Measurements from ENCODE around the gene ERC2. TPM values are rescaled to one million over a fixed set of nuclear protein-coding genes. Genes with fewer than 3 reads are reported as not detected.

The ERC2 gene
- polyA plus RNA-seq, 1 experiment = 0.07 TPM

DNA sequence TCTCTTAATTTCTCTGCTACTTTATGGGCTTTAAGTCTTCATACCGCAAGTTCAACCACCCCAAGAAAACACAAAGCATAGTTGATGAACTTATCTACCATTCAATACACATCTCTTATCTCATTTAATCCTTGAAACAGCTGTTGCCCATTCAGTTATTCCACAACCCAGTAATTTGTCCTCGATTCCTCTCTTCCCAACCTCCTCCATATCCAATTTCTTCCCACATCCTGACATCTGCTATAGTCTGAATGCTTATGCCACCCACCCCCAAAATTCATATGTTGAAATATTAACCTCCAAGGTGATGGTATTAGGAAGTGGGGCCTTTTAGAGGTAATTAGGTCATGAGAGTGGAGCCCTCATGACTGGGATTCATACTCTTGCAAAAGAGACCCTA, 345.4 kb downstream of the ERC2 start:
- Histone ChIP-seq H3K36me3 (ENCODE audit: control insufficient read depth, insufficient read depth, low read length) (no peaks in the 10 kb centered on the region), H3K27me3 (ENCODE audit: control insufficient read depth, insufficient read depth, low read length) (no peaks in the 10 kb centered on the region), H3K4me3 (ENCODE audit: low read depth, low read length) (no peak overlapping the region)
- ChIA-PET CTCF (no interaction called here), POLR2A (no interaction called here)
- no peak for DNase-seq (ENCODE audit: low read depth)
- TF ChIP-seq, protein P1, sequence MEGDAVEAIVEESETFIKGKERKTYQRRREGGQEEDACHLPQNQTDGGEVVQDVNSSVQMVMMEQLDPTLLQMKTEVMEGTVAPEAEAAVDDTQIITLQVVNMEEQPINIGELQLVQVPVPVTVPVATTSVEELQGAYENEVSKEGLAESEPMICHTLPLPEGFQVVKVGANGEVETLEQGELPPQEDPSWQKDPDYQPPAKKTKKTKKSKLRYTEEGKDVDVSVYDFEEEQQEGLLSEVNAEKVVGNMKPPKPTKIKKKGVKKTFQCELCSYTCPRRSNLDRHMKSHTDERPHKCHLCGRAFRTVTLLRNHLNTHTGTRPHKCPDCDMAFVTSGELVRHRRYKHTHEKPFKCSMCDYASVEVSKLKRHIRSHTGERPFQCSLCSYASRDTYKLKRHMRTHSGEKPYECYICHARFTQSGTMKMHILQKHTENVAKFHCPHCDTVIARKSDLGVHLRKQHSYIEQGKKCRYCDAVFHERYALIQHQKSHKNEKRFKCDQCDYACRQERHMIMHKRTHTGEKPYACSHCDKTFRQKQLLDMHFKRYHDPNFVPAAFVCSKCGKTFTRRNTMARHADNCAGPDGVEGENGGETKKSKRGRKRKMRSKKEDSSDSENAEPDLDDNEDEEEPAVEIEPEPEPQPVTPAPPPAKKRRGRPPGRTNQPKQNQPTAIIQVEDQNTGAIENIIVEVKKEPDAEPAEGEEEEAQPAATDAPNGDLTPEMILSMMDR (IDR thresholded peaks at IDR 0.05; ENCODE audit: insufficient read depth, low read depth, low read length) = no peak

DNA sequence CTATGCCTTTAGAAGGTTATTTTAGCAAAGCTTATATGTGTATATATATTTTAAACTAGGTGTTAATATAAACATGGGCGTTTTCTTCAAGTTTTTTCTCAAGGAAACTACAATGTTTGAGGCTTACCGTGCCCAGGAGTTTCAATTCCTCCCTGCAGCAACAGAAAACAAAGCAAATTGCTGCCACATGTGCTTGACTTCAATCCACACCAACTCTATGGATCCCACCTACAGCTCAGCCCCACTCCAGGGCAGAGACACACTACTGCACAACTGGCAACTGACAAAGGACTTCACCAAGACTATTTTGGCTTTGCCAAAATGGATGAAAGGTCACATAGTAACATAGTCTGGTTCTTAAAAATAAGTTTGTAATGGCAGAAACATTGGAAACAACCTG, 346.6 kb downstream of the ERC2 start:
- TF ChIP-seq, protein P1 (IDR thresholded peaks at IDR 0.05; ENCODE audit: insufficient read depth, low read depth, low read length) = no peak
- Histone ChIP-seq H3K4me3 (ENCODE audit: low read depth, low read length) (no peak overlapping the region), H3K36me3 (ENCODE audit: control insufficient read depth, insufficient read depth, low read length) (no peaks in the 10 kb centered on the region), H3K27me3 (ENCODE audit: control insufficient read depth, insufficient read depth, low read length) (no peaks in the 10 kb centered on the region)
- POLR2A ChIA-PET = no interaction called here
- CTCF ChIA-PET = no interaction called here
- no peak for DNase-seq (ENCODE audit: low read depth)

DNA sequence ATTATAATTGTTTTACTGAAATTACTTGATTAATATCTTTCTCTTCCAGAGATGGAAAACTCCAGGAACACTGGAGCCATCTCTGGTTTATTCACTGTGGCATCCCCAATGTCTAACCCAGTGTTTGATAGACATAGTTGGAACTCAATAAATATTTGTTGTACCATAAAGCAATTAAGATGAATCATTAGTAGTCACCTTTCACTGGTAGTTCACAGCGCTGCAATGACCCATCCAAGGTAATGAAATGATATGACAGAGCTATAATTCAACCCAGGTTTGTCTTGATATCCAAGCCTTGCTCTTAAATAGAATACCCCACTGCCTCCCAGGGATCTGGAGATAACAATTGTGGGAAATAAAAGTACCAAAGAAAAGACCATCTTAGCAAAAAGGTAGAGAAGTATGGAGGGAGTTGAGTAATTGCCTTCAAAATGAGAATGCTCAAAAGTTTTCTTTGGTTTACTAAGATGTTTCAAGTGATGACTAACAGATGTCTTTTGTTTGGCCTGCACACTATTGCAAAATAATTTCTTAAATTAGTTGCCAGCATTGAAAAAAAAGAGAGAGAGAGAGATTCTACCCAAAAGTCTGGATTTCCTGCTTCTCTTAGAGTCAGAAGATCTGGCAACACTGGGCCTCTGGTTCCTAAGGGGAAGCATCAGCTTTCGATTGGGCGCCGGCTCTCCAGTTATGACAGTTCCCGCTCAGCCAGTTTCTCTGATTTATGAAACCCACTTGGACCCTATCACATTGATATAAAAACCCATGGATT, 348.5 kb downstream of the ERC2 start:
- Histone ChIP-seq H3K36me3 (ENCODE audit: control insufficient read depth, insufficient read depth, low read length) (no peaks in the 10 kb centered on the region), H3K27me3 (ENCODE audit: control insufficient read depth, insufficient read depth, low read length) (no peaks in the 10 kb centered on the region), H3K4me3 (ENCODE audit: low read depth, low read length) (no peak overlapping the region)
- TF ChIP-seq, protein P1 (IDR thresholded peaks at IDR 0.05; ENCODE audit: insufficient read depth, low read depth, low read length) = no peak
- POLR2A ChIA-PET = interaction anchor here (1.0 kb wide), 1 partner anchor 14 kb away, joined by 4 read pairs; no protein-coding TSS in a partner anchor
- DNase-seq (ENCODE audit: low read depth) = peak; percentile 75
- CTCF ChIA-PET = no interaction called here

DNA sequence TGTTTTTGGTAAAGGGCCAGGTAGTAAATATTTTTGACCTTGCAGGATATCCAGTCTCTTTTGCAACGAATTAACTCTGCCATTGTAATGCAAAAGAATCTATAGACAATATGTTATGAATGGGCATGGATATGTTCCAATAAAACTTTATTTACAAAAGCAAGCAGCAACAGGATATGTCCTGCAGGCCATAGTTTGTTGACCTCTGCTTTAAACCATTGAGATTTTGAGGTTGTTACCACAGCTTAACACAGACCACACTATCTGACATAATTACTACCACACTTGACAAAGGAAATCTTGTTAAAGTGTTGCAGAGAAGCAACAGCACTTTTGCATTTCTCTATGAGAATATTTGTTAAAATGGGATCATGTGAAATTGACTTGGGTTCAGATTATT, 349.3 kb downstream of the ERC2 start:
- no peak for DNase-seq (ENCODE audit: low read depth)
- Histone ChIP-seq H3K27me3 (ENCODE audit: control insufficient read depth, insufficient read depth, low read length) (no peaks in the 10 kb centered on the region), H3K4me3 (ENCODE audit: low read depth, low read length) (no peak overlapping the region), H3K36me3 (ENCODE audit: control insufficient read depth, insufficient read depth, low read length) (no peaks in the 10 kb centered on the region)
- TF ChIP-seq, protein P1 (IDR thresholded peaks at IDR 0.05; ENCODE audit: insufficient read depth, low read depth, low read length) = no peak
- POLR2A ChIA-PET = no interaction called here
- CTCF ChIA-PET = no interaction called here

DNA sequence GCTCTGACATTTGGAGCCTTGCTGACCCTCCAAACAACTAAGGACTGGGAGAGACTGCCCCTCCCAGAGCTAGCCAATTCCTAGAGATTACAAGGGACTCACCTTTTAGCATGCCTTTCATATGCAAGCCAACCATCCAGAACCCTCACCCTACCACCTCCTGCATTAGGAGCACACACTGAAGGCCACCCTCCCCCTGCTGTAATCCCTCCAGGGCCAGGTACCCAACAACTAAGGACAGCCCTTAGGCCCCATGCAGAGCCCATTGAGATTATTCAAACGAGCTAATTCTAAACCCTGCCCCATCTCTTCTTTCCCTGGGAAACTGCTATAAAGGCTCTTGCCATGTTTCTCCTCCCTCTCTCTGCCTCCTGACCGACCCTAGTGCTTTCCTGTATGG, 352.6 kb downstream of the ERC2 start:
- POLR2A ChIA-PET = no interaction called here
- no peak for DNase-seq (ENCODE audit: low read depth)
- H3K4me3 ChIP-seq (ENCODE audit: low read depth, low read length) = no peak overlapping the region
- CTCF ChIA-PET = no interaction called here
- no peaks in the 10 kb centered on the region for H3K36me3 ChIP-seq (ENCODE audit: control insufficient read depth, insufficient read depth, low read length)
- TF ChIP-seq, protein P1 (IDR thresholded peaks at IDR 0.05; ENCODE audit: insufficient read depth, low read depth, low read length) = no peak
- no peaks in the 10 kb centered on the region for H3K27me3 ChIP-seq (ENCODE audit: control insufficient read depth, insufficient read depth, low read length)
